ENCODE measurements around the gene CNKSR3.

DNA sequence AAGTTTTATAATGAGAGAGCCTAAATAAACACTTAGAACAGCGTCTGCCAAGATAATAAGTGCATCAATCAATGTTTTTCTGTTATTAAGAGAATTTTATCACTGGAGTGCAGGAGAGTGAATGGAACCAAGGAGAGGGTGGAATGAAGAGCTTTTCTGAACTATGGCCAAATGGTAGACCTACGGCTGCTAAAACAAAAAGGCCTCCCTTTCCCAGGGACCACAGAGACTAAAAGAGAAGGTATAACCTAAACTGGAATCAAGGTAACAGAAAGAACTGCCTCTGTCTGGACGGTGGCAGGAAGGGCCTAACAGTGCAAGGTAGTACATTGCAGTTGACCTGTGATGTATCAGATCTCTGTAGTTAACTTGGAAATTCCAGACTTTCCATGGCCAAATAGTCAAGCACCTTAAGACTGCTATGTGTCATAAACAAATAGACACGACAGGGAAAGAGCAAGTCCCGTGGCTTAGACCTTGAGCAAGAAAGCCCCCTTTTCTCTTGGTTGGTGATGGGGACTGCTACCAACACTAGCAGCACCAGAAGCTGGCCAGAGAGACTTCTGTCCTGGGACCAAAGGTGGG lies 5.5 kb downstream of the CNKSR3 start:
- TF ChIP-seq, protein P1, sequence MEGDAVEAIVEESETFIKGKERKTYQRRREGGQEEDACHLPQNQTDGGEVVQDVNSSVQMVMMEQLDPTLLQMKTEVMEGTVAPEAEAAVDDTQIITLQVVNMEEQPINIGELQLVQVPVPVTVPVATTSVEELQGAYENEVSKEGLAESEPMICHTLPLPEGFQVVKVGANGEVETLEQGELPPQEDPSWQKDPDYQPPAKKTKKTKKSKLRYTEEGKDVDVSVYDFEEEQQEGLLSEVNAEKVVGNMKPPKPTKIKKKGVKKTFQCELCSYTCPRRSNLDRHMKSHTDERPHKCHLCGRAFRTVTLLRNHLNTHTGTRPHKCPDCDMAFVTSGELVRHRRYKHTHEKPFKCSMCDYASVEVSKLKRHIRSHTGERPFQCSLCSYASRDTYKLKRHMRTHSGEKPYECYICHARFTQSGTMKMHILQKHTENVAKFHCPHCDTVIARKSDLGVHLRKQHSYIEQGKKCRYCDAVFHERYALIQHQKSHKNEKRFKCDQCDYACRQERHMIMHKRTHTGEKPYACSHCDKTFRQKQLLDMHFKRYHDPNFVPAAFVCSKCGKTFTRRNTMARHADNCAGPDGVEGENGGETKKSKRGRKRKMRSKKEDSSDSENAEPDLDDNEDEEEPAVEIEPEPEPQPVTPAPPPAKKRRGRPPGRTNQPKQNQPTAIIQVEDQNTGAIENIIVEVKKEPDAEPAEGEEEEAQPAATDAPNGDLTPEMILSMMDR (IDR thresholded peaks at IDR 0.05; ENCODE audit: borderline replicate concordance, extremely low read depth, low read length, poor library complexity, severe bottlenecking) = no peak
- no peak for TF ChIP-seq EZH2 (IDR thresholded peaks at IDR 0.05; ENCODE audit: borderline replicate concordance, low read depth, low read length, severe bottlenecking)

Data from DND-41 (cell line).